ENCODE results near the gene PAQR8.

The PAQR8 gene

DNA sequence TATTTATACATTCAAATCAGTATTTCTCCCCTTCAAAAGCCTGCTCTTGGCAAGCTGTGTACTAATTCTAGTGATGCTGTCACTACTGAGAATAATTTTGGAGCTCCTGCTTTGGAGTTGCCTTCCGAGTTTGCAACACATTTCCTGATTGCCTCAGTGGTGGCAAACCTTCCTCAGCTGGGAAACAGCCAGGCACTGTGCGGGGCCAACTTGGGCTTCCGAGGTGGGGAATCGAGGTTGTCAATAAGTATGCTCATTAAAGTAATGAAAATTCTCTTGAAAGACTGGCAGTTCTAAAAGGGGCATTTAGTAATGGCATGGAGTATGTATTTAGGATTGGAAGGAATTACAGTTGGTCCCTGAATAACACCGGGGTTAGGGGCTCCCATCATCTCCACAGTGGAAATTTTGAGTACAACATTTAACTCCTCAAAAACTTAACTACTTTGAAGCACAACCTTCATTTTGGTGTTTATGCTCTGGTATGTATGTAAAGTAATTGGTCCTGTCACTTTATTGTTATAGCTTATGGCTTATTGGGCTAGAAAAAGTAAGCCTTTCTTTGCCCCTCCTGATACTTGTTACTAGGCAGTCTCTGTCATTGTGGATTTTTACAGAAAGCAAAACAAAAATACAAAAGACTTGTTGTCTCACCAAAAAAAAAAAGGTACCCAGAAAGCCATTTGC is 2.7 kb downstream of the PAQR8 start:
- TF ChIP-seq, protein P1, sequence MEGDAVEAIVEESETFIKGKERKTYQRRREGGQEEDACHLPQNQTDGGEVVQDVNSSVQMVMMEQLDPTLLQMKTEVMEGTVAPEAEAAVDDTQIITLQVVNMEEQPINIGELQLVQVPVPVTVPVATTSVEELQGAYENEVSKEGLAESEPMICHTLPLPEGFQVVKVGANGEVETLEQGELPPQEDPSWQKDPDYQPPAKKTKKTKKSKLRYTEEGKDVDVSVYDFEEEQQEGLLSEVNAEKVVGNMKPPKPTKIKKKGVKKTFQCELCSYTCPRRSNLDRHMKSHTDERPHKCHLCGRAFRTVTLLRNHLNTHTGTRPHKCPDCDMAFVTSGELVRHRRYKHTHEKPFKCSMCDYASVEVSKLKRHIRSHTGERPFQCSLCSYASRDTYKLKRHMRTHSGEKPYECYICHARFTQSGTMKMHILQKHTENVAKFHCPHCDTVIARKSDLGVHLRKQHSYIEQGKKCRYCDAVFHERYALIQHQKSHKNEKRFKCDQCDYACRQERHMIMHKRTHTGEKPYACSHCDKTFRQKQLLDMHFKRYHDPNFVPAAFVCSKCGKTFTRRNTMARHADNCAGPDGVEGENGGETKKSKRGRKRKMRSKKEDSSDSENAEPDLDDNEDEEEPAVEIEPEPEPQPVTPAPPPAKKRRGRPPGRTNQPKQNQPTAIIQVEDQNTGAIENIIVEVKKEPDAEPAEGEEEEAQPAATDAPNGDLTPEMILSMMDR (IDR thresholded peaks at IDR 0.05; ENCODE audit: insufficient read depth, low read length, poor library complexity, severe bottlenecking) = no peak
- no peaks in the 10 kb centered on the region for H3K27me3 ChIP-seq (replicated peaks; ENCODE audit: control insufficient read depth, insufficient read depth, low read length)
- H3K4me3 ChIP-seq (replicated peaks; ENCODE audit: low read depth, low read length) = no peak overlapping the region
- no peak for DNase-seq (ENCODE audit: extremely low read depth, insufficient read length)
- peaks cover 2% of the 10 kb centered on the region for H3K36me3 ChIP-seq (ENCODE audit: control insufficient read depth, insufficient read depth, low read length)

DNA sequence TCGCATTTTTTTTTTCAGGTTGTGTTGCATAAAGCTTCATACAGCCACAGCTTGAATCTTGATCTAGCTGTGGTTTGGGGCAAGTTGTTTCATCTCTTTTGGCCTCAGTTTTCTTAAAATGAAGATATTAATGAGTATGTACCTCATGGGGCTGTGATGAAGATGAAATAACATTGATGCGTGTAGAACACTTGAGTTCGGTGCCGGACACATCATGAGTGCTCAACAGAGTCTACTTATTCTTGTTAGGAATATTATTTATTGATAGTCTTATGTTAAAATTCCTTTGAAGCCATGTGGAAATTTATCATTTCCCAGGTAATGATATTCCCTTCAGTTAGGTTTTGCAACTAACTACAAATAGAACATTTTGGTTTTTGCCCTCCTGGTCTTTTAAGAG is 3.4 kb downstream of the PAQR8 start:
- Histone ChIP-seq H3K4me3 (replicated peaks; ENCODE audit: low read depth, low read length) (no peak overlapping the region), H3K36me3 (ENCODE audit: control insufficient read depth, insufficient read depth, low read length) (peaks cover 2% of the 10 kb centered on the region), H3K27me3 (replicated peaks; ENCODE audit: control insufficient read depth, insufficient read depth, low read length) (no peaks in the 10 kb centered on the region)
- DNase-seq (ENCODE audit: extremely low read depth, insufficient read length) = no peak
- TF ChIP-seq, protein P1 (IDR thresholded peaks at IDR 0.05; ENCODE audit: insufficient read depth, low read length, poor library complexity, severe bottlenecking) = no peak

DNA sequence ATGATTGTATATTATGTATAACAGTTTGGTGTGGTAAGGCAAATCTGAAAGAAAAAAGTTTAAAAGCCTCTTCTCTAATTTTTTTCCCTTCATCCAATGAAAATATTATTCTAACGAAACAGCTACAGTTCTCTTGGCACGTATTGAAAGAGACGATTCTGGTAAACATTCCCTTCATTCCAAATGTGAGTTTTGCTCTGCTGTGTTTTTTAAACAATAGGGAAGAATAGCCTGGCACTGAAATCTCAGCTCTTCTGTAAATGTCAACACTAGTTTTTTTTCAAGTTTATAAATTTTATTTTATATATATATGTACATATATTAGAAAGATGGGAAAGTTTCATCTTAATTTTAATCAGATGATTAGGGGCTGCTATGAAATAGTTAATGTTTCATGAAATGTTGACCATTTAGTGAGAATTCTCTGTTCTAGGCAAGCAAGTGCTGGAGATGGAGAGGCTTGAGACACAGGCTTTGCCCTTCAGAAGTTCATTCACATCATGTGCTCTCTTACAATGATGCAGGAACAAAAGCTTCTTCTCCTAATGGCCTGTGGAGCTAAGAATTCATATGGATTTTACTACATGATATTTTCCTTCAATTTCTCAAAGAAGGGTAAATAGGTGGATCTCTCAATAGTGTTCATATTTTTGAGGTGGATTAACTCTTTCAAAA is 4.1 kb downstream of the PAQR8 start:
- TF ChIP-seq, protein P1 (IDR thresholded peaks at IDR 0.05; ENCODE audit: insufficient read depth, low read length, poor library complexity, severe bottlenecking) = no peak
- Histone ChIP-seq H3K27me3 (replicated peaks; ENCODE audit: control insufficient read depth, insufficient read depth, low read length) (no peaks in the 10 kb centered on the region), H3K36me3 (ENCODE audit: control insufficient read depth, insufficient read depth, low read length) (peaks cover 2% of the 10 kb centered on the region), H3K4me3 (replicated peaks; ENCODE audit: low read depth, low read length) (no peak overlapping the region)
- no peak for DNase-seq (ENCODE audit: extremely low read depth, insufficient read length)

DNA sequence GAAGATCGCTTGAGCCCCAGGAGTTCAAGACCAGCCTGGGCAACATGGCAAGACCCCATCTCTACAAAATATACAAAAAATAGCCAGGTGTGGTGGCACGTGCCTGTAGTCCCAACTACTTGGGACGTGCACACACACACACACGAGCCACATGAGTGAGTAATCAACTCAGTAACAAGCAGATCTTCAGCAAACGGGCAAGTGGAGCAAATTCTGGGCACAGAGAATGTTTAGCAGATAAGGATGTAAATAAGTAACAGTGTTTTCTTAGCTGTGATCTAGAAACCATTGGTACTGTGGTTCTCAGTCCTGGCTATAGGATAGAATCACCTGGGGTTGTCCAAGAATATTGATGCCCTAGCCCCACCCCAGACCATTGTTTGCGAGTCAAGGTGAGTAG is 6.1 kb downstream of the PAQR8 start:
- TF ChIP-seq, protein P1 (IDR thresholded peaks at IDR 0.05; ENCODE audit: insufficient read depth, low read length, poor library complexity, severe bottlenecking) = no peak
- DNase-seq (ENCODE audit: extremely low read depth, insufficient read length) = no peak
- Histone ChIP-seq H3K4me3 (replicated peaks; ENCODE audit: low read depth, low read length) (no peak overlapping the region), H3K36me3 (ENCODE audit: control insufficient read depth, insufficient read depth, low read length) (peaks cover 2% of the 10 kb centered on the region), H3K27me3 (replicated peaks; ENCODE audit: control insufficient read depth, insufficient read depth, low read length) (no peaks in the 10 kb centered on the region)

DNA sequence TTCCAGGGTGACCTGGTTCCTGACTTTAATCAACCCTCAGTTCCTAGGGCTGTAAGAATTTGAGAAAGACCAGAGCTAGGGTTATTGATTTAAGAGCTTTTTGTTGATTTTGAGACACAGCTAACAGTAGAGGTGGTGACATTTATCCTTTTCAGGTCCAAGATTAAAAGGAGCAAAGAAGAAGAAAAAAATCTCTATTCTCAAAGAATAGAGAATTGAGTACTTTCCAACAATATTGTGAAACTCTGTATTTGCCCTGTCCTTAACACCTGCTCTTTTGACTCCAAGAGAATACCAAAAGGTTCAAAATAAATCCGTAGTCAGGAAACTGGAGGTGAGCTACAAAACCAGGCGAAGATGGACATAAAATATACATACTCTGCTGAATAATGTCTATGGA is 7.3 kb downstream of the PAQR8 start:
- TF ChIP-seq, protein P1 (IDR thresholded peaks at IDR 0.05; ENCODE audit: insufficient read depth, low read length, poor library complexity, severe bottlenecking) = no peak
- Histone ChIP-seq H3K27me3 (replicated peaks; ENCODE audit: control insufficient read depth, insufficient read depth, low read length) (no peaks in the 10 kb centered on the region), H3K36me3 (ENCODE audit: control insufficient read depth, insufficient read depth, low read length) (peaks cover 2% of the 10 kb centered on the region), H3K4me3 (replicated peaks; ENCODE audit: low read depth, low read length) (no peak overlapping the region)
- no peak for DNase-seq (ENCODE audit: extremely low read depth, insufficient read length)

All from GM06990 (cell line).